ENCODE measurements around the gene TMEM45A. TPM values are rescaled to one million over a fixed set of nuclear protein-coding genes. Genes with fewer than 3 reads are reported as not detected.

TMEM45A gene
- total RNA-seq, 1 donor from 2014 or later = 0.26 TPM

- intact Hi-C loops (cut with micrococcal nuclease) = no loop called here
- Mint-ChIP-seq H3K27me3 (peaks cover 3% of the 10 kb centered on the region), H3K36me3 (ENCODE audit: low read depth) (no peaks in the 10 kb centered on the region), H3K4me3 (no peak overlapping the region), H3K27ac (no peak overlapping the region), H3K9me3 (no peaks in the 10 kb centered on the region), H3K4me1 (peaks cover 24% of the 10 kb centered on the region)
- no peak for DNase-seq
These were observed 114.6 kb downstream of the TMEM45A start for GRCh38 chr3:100606894-100607512.

- H3K36me3 Mint-ChIP-seq (ENCODE audit: low read depth) = no peaks in the 10 kb centered on the region
- H3K4me3 Mint-ChIP-seq = no peak within 1 kb of the TSS
- peaks cover 11% of the 10 kb centered on the region for H3K4me1 Mint-ChIP-seq
- H3K27me3 Mint-ChIP-seq = peaks cover 10% of the 10 kb centered on the region
- no peaks in the 10 kb centered on the region for H3K9me3 Mint-ChIP-seq
- intact Hi-C loops (cut with micrococcal nuclease) = no loop called here
- H3K27ac Mint-ChIP-seq = no peak within 1 kb of the TSS
- no peak for DNase-seq
These were observed 116.9 kb downstream of the TMEM45A start, which contains the start of gene ADGRG7 for GRCh38 chr3:100609305-100609704. TSS of gene ADGRG7 (plus strand) at chr3:100609601. CDS start at chr3:100609857, 256 bp downstream.

- no peaks in the 10 kb centered on the region for H3K36me3 Mint-ChIP-seq (ENCODE audit: low read depth)
- H3K4me1 Mint-ChIP-seq = peaks cover 11% of the 10 kb centered on the region
- no peaks in the 10 kb centered on the region for H3K9me3 Mint-ChIP-seq
- no peak overlapping the region for H3K27ac Mint-ChIP-seq
- H3K27me3 Mint-ChIP-seq = peaks cover 10% of the 10 kb centered on the region
- intact Hi-C loops (cut with micrococcal nuclease) = no loop called here
- no peak for DNase-seq
- no peak overlapping the region for H3K4me3 Mint-ChIP-seq
These were observed 117.5 kb downstream of the TMEM45A start for GRCh38 chr3:100609963-100610362.

- intact Hi-C loops (cut with micrococcal nuclease) = no loop called here
- Mint-ChIP-seq H3K9me3 (no peaks in the 10 kb centered on the region), H3K27ac (no peak overlapping the region), H3K27me3 (peaks cover 21% of the 10 kb centered on the region), H3K36me3 (ENCODE audit: low read depth) (no peaks in the 10 kb centered on the region), H3K4me3 (no peak overlapping the region), H3K4me1 (peaks cover 11% of the 10 kb centered on the region)
- DNase-seq = no peak
These were observed 118.8 kb downstream of the TMEM45A start for GRCh38 chr3:100611221-100611620.

GRCh38 chr3:100613721-100614390 lies 121.4 kb downstream of the TMEM45A start:
- no peak overlapping the region for H3K27ac Mint-ChIP-seq
- intact Hi-C loops (cut with micrococcal nuclease) = no loop called here
- no peak for DNase-seq
- peaks cover 10% of the 10 kb centered on the region for H3K4me1 Mint-ChIP-seq
- H3K9me3 Mint-ChIP-seq = peaks cover 2% of the 10 kb centered on the region
- no peaks in the 10 kb centered on the region for H3K36me3 Mint-ChIP-seq (ENCODE audit: low read depth)
- H3K27me3 Mint-ChIP-seq = peaks cover 24% of the 10 kb centered on the region
- no peak overlapping the region for H3K4me3 Mint-ChIP-seq

- DNase-seq = no peak
- H3K36me3 Mint-ChIP-seq (ENCODE audit: low read depth) = no peaks in the 10 kb centered on the region
- peaks cover under 1% of the 10 kb centered on the region for H3K4me1 Mint-ChIP-seq
- H3K27me3 Mint-ChIP-seq = peaks cover 27% of the 10 kb centered on the region
- peaks cover 5% of the 10 kb centered on the region for H3K9me3 Mint-ChIP-seq
- intact Hi-C loops (cut with micrococcal nuclease) = no loop called here
- H3K27ac Mint-ChIP-seq = no peak overlapping the region
- H3K4me3 Mint-ChIP-seq = no peak overlapping the region
These were observed 122.5 kb downstream of the TMEM45A start for GRCh38 chr3:100614941-100615340.

- H3K27ac Mint-ChIP-seq = no peak overlapping the region
These were observed 123.3 kb downstream of the TMEM45A start for GRCh38 chr3:100615684-100616083.

GRCh38 chr3:100621251-100621650 lies 128.8 kb downstream of the TMEM45A start:
- intact Hi-C loops (cut with micrococcal nuclease) = no loop called here
- Mint-ChIP-seq H3K36me3 (ENCODE audit: low read depth) (no peaks in the 10 kb centered on the region), H3K9me3 (peaks cover 5% of the 10 kb centered on the region)

More at GRCh38 chr3:100615684-100616083, 123.3 kb downstream of the TMEM45A start:
- peaks cover 25% of the 10 kb centered on the region for H3K27me3 Mint-ChIP-seq
- H3K9me3 Mint-ChIP-seq = peaks cover 5% of the 10 kb centered on the region
- no peaks in the 10 kb centered on the region for H3K4me1 Mint-ChIP-seq
- no peak for DNase-seq
- intact Hi-C loops (cut with micrococcal nuclease) = no loop called here
- no peaks in the 10 kb centered on the region for H3K36me3 Mint-ChIP-seq (ENCODE audit: low read depth)
- no peak overlapping the region for H3K4me3 Mint-ChIP-seq

More at GRCh38 chr3:100621251-100621650, 128.8 kb downstream of the TMEM45A start:
- no peak overlapping the region for H3K4me3 Mint-ChIP-seq
- no peak for DNase-seq
- no peaks in the 10 kb centered on the region for H3K4me1 Mint-ChIP-seq
- peaks cover 14% of the 10 kb centered on the region for H3K27me3 Mint-ChIP-seq
- no peak overlapping the region for H3K27ac Mint-ChIP-seq

Other genes with a start within 250 kb of the TMEM45A start
- gene TBC1D23, start 231.6 kb upstream of the TMEM45A start, total RNA-seq = 17.6 and 19.4 TPM in 2 replicates
- gene NIT2, start 157.9 kb upstream of the TMEM45A start, total RNA-seq = 75.5 and 79.2 TPM in 2 replicates
- 57.4 and 61.5 TPM in 2 replicates for gene TOMM70, start 91.5 kb upstream of the TMEM45A start, total RNA-seq
- gene LNP1, start 91.1 kb upstream of the TMEM45A start, total RNA-seq = 2.1 and 2.6 TPM in 2 replicates
- gene ADGRG7, start 117.0 kb downstream of the TMEM45A start, total RNA-seq = not detected in 2 replicates
- gene TFG, start 216.9 kb downstream of the TMEM45A start, total RNA-seq = 71.5 and 72.2 TPM in 2 replicates

Measured in activated CD4-positive, alpha-beta T cell treated with anti-CD3 and anti-CD28 coated beads, Interleukin-2, amount 10 ng/mL, durations not matched to agents 24 days and 14 days (primary cell).